OCI-LY7 (cell line): ENCODE results near the gene ANKS1A.

Experiments used
- CTCF ChIP-seq: fragments of 200-600 bp; sonication (generic); conservative IDR thresholded peaks from 2 replicates; pipeline ENCODE4 v1.5.1; 2014; ENCODE audit warnings: mild to moderate bottlenecking, antibody characterized with exemption, low read length, moderate library complexity, mixed read lengths
- EZH2phosphoT487 ChIP-seq: fragments of 200-600 bp; sonication (generic); IDR thresholded peaks from 2 replicates; pipeline ENCODE4 v1.6.1; 2018; ENCODE audit warnings: low read depth, borderline replicate concordance, mild to moderate bottlenecking, mixed run types, antibody characterized with exemption, low read length, moderate library complexity, mixed read lengths

- TF ChIP-seq CTCF (no peak), EZH2phosphoT487 (no peak)
Observed at GRCh38 chr6:35065441-35065800, 176.4 kb downstream of the ANKS1A start.
